C4-2B (cell line): ENCODE results near the gene GFOD2.
"Not testable (repeated sequence)": the region's sequence is repeated elsewhere in the genome, so short reads cannot be mapped to it uniquely, and the experiment has no call there.

Source experiments
- ZFX ChIP-seq: fragments of 450-650 bp; IDR thresholded peaks from 2 replicates; pipeline ENCODE4 v1.6.1; 2017
- TF ChIP-seq, protein P1 (sequence below): fragments of 450-650 bp; conservative IDR thresholded peaks from 2 replicates; pipeline ENCODE4 v1.5.1; 2017; ENCODE audit warnings: mild to moderate bottlenecking

DNA sequence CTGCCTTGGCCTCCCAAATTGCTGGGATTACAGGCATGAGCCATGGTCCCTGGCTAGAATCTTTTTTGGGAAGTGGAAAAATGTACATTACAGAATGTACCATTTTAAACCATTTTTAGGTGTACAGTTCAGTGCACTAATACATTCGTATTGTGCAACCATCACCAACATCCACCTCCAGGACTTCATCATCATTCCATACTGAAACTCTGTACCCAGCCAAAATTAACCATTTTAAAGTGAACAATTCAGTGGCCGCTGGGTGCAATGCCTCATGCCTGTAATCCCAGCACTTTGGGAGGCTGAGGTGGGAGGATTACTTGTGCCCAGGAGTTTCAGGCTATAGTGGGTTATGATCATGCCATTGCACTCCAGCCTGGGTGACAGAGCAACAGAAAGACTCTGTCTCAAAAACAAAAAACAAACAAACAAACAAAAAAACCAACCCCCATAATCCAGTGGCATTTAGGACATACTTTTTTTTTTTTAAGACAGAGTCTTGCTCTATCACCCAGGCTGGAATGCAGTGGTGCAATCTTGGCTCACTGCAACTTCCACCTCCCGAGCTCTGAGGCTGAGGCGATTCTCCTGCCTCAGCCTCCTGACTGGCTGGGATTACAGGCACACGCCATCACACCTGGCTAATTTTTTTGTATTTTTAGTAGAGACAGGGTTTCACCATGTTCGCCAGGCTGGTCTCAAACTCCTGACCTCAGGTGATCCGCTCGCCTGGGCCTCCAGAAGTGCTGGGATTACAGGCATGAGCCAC, 25.4 kb downstream of the GFOD2 start:
- TF ChIP-seq, protein P1, sequence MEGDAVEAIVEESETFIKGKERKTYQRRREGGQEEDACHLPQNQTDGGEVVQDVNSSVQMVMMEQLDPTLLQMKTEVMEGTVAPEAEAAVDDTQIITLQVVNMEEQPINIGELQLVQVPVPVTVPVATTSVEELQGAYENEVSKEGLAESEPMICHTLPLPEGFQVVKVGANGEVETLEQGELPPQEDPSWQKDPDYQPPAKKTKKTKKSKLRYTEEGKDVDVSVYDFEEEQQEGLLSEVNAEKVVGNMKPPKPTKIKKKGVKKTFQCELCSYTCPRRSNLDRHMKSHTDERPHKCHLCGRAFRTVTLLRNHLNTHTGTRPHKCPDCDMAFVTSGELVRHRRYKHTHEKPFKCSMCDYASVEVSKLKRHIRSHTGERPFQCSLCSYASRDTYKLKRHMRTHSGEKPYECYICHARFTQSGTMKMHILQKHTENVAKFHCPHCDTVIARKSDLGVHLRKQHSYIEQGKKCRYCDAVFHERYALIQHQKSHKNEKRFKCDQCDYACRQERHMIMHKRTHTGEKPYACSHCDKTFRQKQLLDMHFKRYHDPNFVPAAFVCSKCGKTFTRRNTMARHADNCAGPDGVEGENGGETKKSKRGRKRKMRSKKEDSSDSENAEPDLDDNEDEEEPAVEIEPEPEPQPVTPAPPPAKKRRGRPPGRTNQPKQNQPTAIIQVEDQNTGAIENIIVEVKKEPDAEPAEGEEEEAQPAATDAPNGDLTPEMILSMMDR, result not testable (repeated sequence)
- TF ChIP-seq ZFX, result not testable (repeated sequence)
